ENCODE results near the gene CYP24A1.

CYP24A1 gene

GRCh38 chr20:54201268-54201846 lies 27.6 kb upstream of the CYP24A1 start:
- no peak for DNase-seq

DNA sequence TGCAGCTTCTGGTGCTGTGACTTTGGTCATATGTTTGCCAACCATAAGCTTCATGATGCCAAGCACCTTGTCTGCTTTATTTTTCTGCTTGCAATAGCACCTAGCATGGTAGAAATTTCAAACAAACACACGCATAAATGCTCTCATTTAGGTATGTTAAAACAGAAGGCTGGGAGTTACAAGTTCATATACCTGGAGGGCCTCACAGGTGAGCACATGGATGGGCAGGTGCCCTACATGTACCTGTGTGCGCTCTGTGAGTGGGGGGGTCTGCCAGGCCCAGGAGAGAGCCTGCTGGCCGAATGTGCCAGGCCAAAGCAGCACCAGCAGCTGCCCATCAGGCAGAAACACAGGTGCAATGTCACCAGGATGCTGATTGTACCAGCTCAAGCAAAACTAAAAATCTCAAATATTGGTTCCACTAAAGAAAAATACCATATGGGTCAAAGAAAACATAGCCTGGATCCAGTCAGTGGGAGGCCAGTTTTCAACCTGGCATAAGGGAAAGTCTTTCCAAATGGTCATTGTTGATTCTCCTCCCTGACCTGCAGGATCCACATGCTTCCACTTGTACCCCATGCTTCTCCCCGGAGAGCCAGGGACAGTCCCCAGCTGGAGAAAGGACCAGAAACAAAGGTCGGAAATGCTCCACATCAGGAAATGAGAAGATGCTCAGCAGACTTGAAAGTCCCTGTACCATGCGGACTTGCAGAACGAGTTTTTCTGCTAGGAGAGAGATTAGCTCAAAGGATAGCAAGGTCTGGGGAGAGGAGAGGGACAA lies 26.9 kb upstream of the CYP24A1 start:
- no peak for DNase-seq

- DNase-seq, result peak; percentile 34
Measured at GRCh38 chr20:54199721-54200176, 26.0 kb upstream of the CYP24A1 start.

GRCh38 chr20:54199283-54199682 lies 25.5 kb upstream of the CYP24A1 start:
- DNase-seq, result no peak

GRCh38 chr20:54197621-54198604 lies 24.1 kb upstream of the CYP24A1 start:
- peak; percentile 9 for DNase-seq

- no peak for DNase-seq
Measured at GRCh38 chr20:54195483-54196472, 22.0 kb upstream of the CYP24A1 start.

- no peak for DNase-seq
Measured at GRCh38 chr20:54194724-54195438, 21.1 kb upstream of the CYP24A1 start.

DNA sequence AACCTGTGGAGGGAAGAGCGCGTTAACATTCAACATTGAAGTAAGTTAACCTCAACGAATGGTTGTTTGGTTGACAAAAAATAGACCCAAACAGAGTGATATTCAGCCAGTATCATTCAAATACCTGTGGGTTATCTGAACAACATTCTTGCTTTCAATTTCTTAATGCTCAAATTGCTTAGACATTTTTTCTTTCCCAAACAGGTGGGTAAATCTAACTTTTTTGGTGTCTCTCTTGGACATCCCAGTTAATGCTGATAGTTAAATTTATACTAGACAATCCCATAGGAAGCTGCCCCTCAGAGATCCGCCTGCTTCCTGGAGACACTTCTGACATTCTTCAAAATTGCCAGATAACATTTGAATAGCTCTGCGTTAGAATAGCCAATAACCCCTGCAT lies 20.0 kb upstream of the CYP24A1 start:
- no peak for DNase-seq

DNA sequence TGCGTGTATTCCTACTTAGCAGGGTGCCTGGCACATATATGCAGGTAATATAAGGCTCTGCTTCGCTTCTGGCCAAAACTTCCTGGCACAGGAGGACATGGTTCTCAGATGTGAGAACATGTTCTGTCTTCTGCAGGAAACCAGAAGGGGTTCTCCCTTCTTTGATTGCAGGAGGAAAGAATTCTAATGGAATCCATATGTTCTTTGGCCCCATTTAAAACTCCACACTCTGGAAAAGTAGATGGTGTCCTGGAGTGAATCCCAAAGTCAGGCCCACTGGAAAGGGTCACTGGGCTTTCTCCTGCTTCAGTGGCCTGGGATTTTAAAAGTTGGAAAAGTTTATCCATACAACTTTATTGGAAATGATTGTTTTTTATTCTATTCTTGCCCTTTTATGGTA lies 16.4 kb upstream of the CYP24A1 start:
- DNase-seq, result no peak

GRCh38 chr20:54189630-54190029 lies 15.8 kb upstream of the CYP24A1 start:
- no peak for DNase-seq

DNA sequence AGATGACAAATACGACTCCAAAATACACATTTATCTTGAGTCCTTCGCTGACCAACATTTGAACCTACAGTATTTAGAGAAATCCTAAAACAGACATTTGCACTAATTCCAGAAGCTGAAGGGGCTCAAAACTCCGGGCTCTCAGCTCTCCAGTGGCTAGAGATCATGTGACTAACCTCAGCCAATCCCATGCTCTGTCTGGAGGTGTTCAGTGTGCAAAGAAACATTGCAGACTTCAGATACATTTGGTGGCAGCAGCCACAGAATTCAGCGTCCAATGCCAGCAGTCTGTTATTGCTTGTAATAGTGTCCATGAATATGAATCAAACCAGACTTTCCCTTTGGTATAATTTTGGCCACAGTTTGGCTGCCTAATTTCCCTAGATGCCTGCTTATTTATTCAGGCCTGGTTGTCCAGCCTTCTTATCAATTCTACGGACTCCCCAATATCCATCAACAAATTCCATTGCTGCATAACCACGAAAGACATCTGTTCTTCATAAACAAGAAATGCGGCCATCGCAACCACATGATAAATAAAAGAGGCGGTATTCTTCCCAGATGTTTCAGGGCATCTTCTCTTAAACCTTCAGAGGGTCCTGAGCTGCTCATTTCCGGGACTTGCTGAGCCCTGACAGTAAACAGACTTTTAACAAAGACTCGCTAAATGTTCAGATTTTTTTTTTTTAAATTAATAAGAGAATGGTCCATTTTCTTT lies 14.5 kb upstream of the CYP24A1 start:
- DNase-seq, result no peak

- no peak for DNase-seq
Measured at GRCh38 chr20:54184904-54185626, 11.3 kb upstream of the CYP24A1 start.

GRCh38 chr20:54184071-54184470 lies 10.3 kb upstream of the CYP24A1 start:
- no peak for DNase-seq

DNA sequence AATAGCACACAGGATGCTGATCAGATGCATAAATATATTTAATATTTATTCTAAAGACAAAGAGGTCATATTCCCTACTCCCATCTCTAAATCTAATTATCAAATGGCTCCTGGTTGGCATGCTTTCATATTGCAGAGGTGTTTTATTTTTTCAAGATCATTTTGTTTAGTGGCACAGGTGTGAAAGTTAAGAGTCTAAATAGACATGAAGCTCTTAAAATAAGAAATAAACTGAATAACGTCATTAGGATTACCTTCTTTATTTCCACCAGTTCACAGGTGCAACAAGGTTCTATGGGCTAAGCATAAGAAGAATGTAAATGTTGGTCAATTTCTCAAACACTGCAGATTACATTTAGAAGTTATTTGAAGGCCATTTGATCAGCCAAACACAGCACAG lies 7.1 kb upstream of the CYP24A1 start:
- no peak for DNase-seq

DNA sequence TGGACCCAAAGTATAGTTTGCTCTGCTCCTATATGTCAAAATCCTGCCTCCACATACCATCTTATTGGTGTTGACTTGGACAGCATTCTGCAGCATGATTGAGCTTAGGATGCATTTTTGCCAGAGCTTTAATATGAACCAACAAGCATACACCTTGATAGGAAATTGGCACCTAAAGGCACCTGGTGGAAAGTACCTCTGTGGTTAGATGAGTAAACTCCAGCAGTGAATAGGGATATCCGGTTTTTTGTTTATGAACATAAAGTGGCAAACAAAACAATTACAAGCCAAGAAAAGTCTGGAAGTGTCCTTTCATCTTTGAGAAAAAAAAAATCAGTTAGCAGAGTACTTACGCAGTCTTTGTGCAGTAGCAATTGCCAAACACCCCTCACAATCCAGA lies 6.2 kb upstream of the CYP24A1 start:
- DNase-seq, result no peak

DNA sequence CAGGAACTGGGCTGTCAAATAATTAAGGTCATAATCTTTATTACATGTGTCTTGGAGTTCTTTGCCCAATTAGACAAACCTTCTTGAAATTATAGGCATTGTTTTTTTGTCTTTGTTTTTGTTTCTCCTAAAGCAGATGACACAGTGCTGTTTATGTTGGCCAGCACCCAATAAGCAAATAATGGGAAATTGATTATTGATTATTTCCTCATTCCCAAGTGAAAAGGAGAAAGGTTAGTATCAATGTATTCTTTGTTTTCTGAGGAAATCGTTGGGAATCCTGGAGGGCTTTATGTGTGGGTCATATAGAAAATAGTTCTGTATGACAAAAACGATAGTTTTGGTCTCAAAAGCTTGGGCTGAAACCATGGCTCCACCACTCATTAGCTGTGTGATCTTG lies 4.5 kb upstream of the CYP24A1 start:
- DNase-seq, result no peak

DNA sequence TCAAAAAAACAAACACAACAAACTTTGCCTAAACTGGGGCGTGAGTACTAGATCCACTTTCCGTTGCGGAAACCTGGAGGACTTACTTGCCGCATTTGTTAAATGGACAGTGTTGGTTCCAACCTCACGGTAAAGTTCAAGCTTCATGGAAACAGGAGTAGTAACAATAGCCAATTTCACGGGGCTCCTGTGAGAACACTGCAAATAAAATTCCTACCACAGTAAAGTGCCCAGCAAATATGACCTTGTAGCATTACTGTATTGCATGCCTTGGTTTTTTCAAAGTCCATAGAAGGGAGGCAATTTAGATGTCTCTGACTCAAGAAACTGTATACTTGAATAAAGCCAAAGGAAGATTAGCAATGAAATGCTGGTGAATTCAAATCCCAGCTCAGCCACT lies 3.6 kb upstream of the CYP24A1 start:
- no peak for DNase-seq

DNA sequence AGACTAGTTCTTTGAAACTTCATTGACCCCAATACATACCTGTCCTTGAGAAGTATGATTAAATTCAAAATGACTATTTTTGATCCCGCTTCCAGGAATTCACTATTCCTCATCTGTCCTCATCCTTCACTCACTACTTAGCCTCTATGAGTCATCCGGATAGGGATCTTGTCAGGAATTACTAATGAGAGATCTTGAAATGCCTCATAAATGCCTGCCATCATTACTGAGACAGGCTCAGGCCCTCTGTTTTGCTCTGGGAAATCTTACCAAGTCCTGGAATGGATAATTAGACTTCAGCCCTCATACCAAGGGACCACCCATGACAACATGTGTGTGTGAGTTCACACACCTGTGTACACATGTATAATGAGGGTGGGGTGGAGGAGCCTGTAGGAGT lies 2.8 kb upstream of the CYP24A1 start:
- DNase-seq, result no peak

GRCh38 chr20:54174457-54175175 lies 830 bp upstream of the CYP24A1 start:
- DNase-seq, result no peak

All from NCI-H526 treated with DMSO at 0.1 percent for 48 hours (cell line).